ENCODE results near the gene HSCB. TPM values are rescaled to one million over a fixed set of nuclear protein-coding genes. Genes with fewer than 3 reads are reported as not detected.

Gene HSCB
- total and polyA plus RNA-seq, 9 of the 15 experiments (the other 6 are each of a cell fraction or from before 2014, with no cell fraction given), result 2.6 to 13.1 (median 8.6) TPM

DNA sequence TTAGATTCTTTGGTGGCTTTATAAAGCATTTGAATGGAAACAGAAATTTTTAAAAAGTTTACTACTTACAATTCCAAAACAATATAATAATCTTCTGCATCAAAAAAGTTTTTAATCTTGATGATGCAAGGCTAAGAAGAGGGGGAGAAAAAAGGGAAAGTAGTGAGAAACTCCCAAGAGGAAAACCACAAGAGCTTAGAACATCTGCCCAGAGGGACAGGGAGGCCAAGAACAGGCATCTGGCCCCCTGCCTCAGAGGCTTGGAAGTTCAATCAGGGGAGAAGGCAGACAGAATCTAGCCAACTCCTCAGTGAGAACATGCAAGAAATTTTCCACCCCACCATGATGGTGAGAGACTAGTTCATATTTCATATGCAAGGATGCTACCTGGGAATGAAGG is 38.4 kb upstream of the HSCB start:
- FAIRE-seq (no peak), ATAC-seq (no peak), DNase-seq (ENCODE audit: extremely low read depth in 1 of 4, low spot score in 3 of 4) (no peak)
- Histone ChIP-seq H3K79me2 (ENCODE audit: control insufficient read depth, insufficient read depth, low read length) (no peaks in the 10 kb centered on the region), H3K4me2 (ENCODE audit: insufficient read depth, low read length) (no peak overlapping the region), H4K20me1 (replicated peaks; ENCODE audit: control insufficient read depth, insufficient read depth, low read length) (no peaks in the 10 kb centered on the region), H3K27me3 (ENCODE audit: control insufficient read depth in 2 of 2, insufficient read depth in 2 of 2, low read length in 2 of 2) (no peaks in the 10 kb centered on the region), H3K9ac (ENCODE audit: insufficient read depth in 1 of 2, low read depth in 2 of 2, low read length in 2 of 2) (no peak overlapping the region), H3K9me3 (replicated peaks; ENCODE audit: control insufficient read depth, insufficient read depth, low read depth, low read length) (no peaks in the 10 kb centered on the region), H3K4me1 (replicated peaks in 1 of 2; ENCODE audit: control insufficient read depth in 2 of 2, insufficient read depth in 2 of 2, low read length in 2 of 2) (no peaks in the 10 kb centered on the region), H3K4me3 (no peak overlapping the region), H2AFZ (ENCODE audit: low read depth, low read length) (no peak overlapping the region), H3K27ac (ENCODE audit: extremely low read depth, low read depth, low read length) (no peak overlapping the region), H3K9me1 (ENCODE audit: control insufficient read depth, insufficient read depth, low read length) (no peaks in the 10 kb centered on the region), H3K36me3 (ENCODE audit: control insufficient read depth, insufficient read depth, low read length) (peaks cover 39% of the 10 kb centered on the region; the same call in 2 of the 3 replicates)
- BruUV-seq (replicated peaks), result no TSS peak
- POLR2A ChIA-PET, result no interaction called here
- intact Hi-C loops (cut with micrococcal nuclease) (no loop called here), in situ Hi-C loops (cut with MboI) (no loop called here)
- CTCF ChIA-PET (ENCODE audit: low intra/inter-chr PET ratio), result no interaction called here
- TF ChIP-seq ZNF124 (CRISPR knock-in tag; IDR thresholded peaks at IDR 0.05) (no peak), MEF2A (IDR thresholded peaks at IDR 0.05; ENCODE audit: control insufficient read depth, low read depth, low read length) (no peak), KLF1 (tag; IDR thresholded peaks at IDR 0.05) (no peak), IFI16 (CRISPR knock-in tag; IDR thresholded peaks at IDR 0.05) (no peak), MAX (CRISPR knock-in tag; IDR thresholded peaks at IDR 0.05) (no peak), E2F3 (CRISPR knock-in tag; IDR thresholded peaks at IDR 0.05) (no peak), ZNF699 (CRISPR knock-in tag; IDR thresholded peaks at IDR 0.05; ENCODE audit: insufficient replicate concordance) (no peak), HES1 (IDR thresholded peaks at IDR 0.05; ENCODE audit: low read depth) (no peak), TRIM28 (IDR thresholded peaks at IDR 0.05) (no peak), RCOR1 (IDR thresholded peaks at IDR 0.05; ENCODE audit: borderline replicate concordance in 1 of 2, low read depth in 2 of 2, low read length in 2 of 2) (no peak)
- TF ChIP-seq, protein P1, sequence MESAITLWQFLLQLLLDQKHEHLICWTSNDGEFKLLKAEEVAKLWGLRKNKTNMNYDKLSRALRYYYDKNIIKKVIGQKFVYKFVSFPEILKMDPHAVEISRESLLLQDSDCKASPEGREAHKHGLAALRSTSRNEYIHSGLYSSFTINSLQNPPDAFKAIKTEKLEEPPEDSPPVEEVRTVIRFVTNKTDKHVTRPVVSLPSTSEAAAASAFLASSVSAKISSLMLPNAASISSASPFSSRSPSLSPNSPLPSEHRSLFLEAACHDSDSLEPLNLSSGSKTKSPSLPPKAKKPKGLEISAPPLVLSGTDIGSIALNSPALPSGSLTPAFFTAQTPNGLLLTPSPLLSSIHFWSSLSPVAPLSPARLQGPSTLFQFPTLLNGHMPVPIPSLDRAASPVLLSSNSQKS (CRISPR knock-in tag; IDR thresholded peaks at IDR 0.05), result no peak
- TF ChIP-seq, protein P2, sequence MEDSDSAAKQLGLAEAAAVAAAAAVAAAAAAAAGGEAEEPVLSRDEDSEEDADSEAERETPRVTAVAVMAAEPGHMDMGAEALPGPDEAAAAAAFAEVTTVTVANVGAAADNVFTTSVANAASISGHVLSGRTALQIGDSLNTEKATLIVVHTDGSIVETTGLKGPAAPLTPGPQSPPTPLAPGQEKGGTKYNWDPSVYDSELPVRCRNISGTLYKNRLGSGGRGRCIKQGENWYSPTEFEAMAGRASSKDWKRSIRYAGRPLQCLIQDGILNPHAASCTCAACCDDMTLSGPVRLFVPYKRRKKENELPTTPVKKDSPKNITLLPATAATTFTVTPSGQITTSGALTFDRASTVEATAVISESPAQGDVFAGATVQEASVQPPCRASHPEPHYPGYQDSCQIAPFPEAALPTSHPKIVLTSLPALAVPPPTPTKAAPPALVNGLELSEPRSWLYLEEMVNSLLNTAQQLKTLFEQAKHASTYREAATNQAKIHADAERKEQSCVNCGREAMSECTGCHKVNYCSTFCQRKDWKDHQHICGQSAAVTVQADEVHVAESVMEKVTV (CRISPR knock-in tag; IDR thresholded peaks at IDR 0.05), result no peak
- TF ChIP-seq, protein P3, sequence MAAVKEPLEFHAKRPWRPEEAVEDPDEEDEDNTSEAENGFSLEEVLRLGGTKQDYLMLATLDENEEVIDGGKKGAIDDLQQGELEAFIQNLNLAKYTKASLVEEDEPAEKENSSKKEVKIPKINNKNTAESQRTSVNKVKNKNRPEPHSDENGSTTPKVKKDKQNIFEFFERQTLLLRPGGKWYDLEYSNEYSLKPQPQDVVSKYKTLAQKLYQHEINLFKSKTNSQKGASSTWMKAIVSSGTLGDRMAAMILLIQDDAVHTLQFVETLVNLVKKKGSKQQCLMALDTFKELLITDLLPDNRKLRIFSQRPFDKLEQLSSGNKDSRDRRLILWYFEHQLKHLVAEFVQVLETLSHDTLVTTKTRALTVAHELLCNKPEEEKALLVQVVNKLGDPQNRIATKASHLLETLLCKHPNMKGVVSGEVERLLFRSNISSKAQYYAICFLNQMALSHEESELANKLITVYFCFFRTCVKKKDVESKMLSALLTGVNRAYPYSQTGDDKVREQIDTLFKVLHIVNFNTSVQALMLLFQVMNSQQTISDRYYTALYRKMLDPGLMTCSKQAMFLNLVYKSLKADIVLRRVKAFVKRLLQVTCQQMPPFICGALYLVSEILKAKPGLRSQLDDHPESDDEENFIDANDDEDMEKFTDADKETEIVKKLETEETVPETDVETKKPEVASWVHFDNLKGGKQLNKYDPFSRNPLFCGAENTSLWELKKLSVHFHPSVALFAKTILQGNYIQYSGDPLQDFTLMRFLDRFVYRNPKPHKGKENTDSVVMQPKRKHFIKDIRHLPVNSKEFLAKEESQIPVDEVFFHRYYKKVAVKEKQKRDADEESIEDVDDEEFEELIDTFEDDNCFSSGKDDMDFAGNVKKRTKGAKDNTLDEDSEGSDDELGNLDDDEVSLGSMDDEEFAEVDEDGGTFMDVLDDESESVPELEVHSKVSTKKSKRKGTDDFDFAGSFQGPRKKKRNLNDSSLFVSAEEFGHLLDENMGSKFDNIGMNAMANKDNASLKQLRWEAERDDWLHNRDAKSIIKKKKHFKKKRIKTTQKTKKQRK (IDR thresholded peaks at IDR 0.05; ENCODE audit: borderline replicate concordance, low read depth, low read length), result no peak
- TF ChIP-seq, protein P4, sequence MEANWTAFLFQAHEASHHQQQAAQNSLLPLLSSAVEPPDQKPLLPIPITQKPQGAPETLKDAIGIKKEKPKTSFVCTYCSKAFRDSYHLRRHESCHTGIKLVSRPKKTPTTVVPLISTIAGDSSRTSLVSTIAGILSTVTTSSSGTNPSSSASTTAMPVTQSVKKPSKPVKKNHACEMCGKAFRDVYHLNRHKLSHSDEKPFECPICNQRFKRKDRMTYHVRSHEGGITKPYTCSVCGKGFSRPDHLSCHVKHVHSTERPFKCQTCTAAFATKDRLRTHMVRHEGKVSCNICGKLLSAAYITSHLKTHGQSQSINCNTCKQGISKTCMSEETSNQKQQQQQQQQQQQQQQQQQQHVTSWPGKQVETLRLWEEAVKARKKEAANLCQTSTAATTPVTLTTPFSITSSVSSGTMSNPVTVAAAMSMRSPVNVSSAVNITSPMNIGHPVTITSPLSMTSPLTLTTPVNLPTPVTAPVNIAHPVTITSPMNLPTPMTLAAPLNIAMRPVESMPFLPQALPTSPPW (CRISPR knock-in tag; IDR thresholded peaks at IDR 0.05), result no peak

All from K562 (cell line).